GM12878 (cell line): Measurements from ENCODE around the gene TLX1. TPM values are rescaled to one million over a fixed set of nuclear protein-coding genes. Genes with fewer than 3 reads are reported as not detected.

ENCODE experiments used
- ATAC-seq: fragments of 200-7000 bp; cut with Tn5 transposase; 3 replicates; pipeline ENCODE4 v1.9.1; 2020; ENCODE audit warnings: mild to moderate bottlenecking, moderate library complexity
- BruUV-seq: library from RNA; stranded (reverse); fragments of 400-500 nt; replicated peaks from 2 replicates; lab custom pipeline; 2021; lab: Mats Ljungman, UMichigan
- CTCF ChIA-PET: fragments of 300-600 bp; sonication (Branson Sonifier 250); formaldehyde crosslinking; extraction: SDS; loops from one replicate; lab custom pipeline; 2021; ENCODE audit warnings: inconsistent platforms; lab: Yijun Ruan, JAX
- POLR2A ChIA-PET: fragments of 350-600 bp; formaldehyde crosslinking; extraction: SDS; loops from one replicate; lab custom pipeline; 2021; ENCODE audit warnings: inconsistent platforms; lab: Charles Lee
- RAD21 ChIA-PET: fragments of 300-600 bp; sonication (Branson Sonifier 250); formaldehyde crosslinking; loops from one replicate; lab custom pipeline; 2023; ENCODE audit warnings: antibody characterized with exemption; ENCODE audit not compliant: unreplicated experiment; lab: Charles Lee
- SMC1A ChIA-PET: fragments of 300-600 bp; sonication (Branson Sonifier 250); formaldehyde crosslinking; loops from one replicate; lab custom pipeline; 2023; ENCODE audit not compliant: unreplicated experiment, uncharacterized antibody; lab: Charles Lee
- DNase-seq: peaks from one replicate; pipeline ENCODE4 v3.0.0-alpha.2; 2011; ENCODE audit warnings: low read depth, low spot score
- FAIRE-seq: peaks from 3 replicates; lab custom pipeline; 2011; peaks lifted over from hg19 to GRCh38; lab: Jason Lieb, UNC
- H2AFZ ChIP-seq: 2 replicates; pipeline ENCODE4 v1.6.0; 2011; ENCODE audit warnings: low read depth, low read length, control low read depth; ENCODE audit not compliant: control insufficient read depth
- H3K27ac ChIP-seq: 2 replicates; pipeline ENCODE4 v1.5.1; 2011; ENCODE audit warnings: control low read depth; ENCODE audit not compliant: control insufficient read depth, insufficient read depth
- H3K27me3 ChIP-seq, 2 experiments: replicated peaks in 1 of 2; 2 replicates each; pipeline versions ENCODE4 v1.6.0 to v1.6.1; 2011; ENCODE audit warnings: low read length in 1 of 2; ENCODE audit not compliant: control insufficient read depth in 2 of 2, insufficient read depth in 2 of 2
- H3K36me3 ChIP-seq, 2 experiments: 2 replicates each; pipeline ENCODE4 v1.5.1; 2011; ENCODE audit warnings: low read length in 1 of 2; ENCODE audit not compliant: control insufficient read depth in 2 of 2, insufficient read depth in 2 of 2
- H3K4me1 ChIP-seq: 2 replicates; pipeline ENCODE4 v1.6.1; 2011; ENCODE audit warnings: mild to moderate bottlenecking, low read length, moderate library complexity, mixed read lengths; ENCODE audit not compliant: control insufficient read depth, insufficient read depth
- H3K4me2 ChIP-seq: 2 replicates; pipeline ENCODE4 v1.6.0; 2011; ENCODE audit warnings: control low read depth; ENCODE audit not compliant: control insufficient read depth, insufficient read depth
- H3K4me3 ChIP-seq: fragments of 200-600 bp; sonication (generic); 2 replicates; pipeline ENCODE4 v1.5.1; 2016
- H3K79me2 ChIP-seq: 2 replicates; pipeline ENCODE4 v1.6.0; 2011; ENCODE audit warnings: low read length; ENCODE audit not compliant: control insufficient read depth, insufficient read depth
- H3K9ac ChIP-seq: 2 replicates; pipeline ENCODE4 v1.8.0; 2011; ENCODE audit warnings: low read length, control low read depth, mixed read lengths; ENCODE audit not compliant: control insufficient read depth, insufficient read depth
- H3K9me3 ChIP-seq: replicated peaks from 3 replicates; pipeline ENCODE4 v1.5.1; 2011; ENCODE audit warnings: mild to moderate bottlenecking, low read length; ENCODE audit not compliant: control insufficient read depth, insufficient read depth
- H4K20me1 ChIP-seq: 2 replicates; pipeline ENCODE4 v1.6.0; 2011; ENCODE audit not compliant: control insufficient read depth, insufficient read depth
- CHD1 ChIP-seq: IDR thresholded peaks from 2 replicates; pipeline ENCODE4 v1.6.1; 2012; ENCODE audit warnings: low read depth, low read length, improper control_type of control experiment
- DPF2 ChIP-seq: fragments of 450-650 bp; IDR thresholded peaks from 2 replicates; pipeline ENCODE4 v1.6.1; 2017; ENCODE audit warnings: mild to moderate bottlenecking
- KLF5 ChIP-seq: fragments of 450-650 bp; IDR thresholded peaks from 2 replicates; pipeline ENCODE4 v1.6.1; 2014; ENCODE audit warnings: mild to moderate bottlenecking; ENCODE audit not compliant: partially characterized antibody
- TBL1XR1 ChIP-seq: IDR thresholded peaks from 2 replicates; pipeline ENCODE4 v1.6.1; 2012; ENCODE audit warnings: low read depth, low read length, improper control_type of control experiment
- ZSCAN29 ChIP-seq: fragments of 450-650 bp; IDR thresholded peaks from 2 replicates; pipeline ENCODE4 v1.6.1; 2017; ENCODE audit warnings: mild to moderate bottlenecking, moderate library complexity
- WGBS: methylation state at CpG from one replicate; pipeline ENCODE4 v1.1.6; 2016; ENCODE audit warnings: low lambda C conversion rate; ENCODE audit not compliant: insufficient replicate concordance, insufficient coverage; ENCODE audit errors: missing lambda C conversion rate; 5-methylcytosine and 5-hydroxymethylcytosine counted together
- in situ Hi-C: fragments of 300-500 bp; cut with MboI; formaldehyde crosslinking; loops from 9 replicates; pipeline ENCODE4 v1.14.3; 2018; ENCODE audit warnings: mixed read lengths
- intact Hi-C: fragments of 100-400 bp; cut with micrococcal nuclease; formaldehyde crosslinking; loops from one replicate; pipeline ENCODE4 v1.14.2; 2022; ENCODE audit not compliant: unreplicated experiment
- polyA plus RNA-seq, 11 experiments: library from polyadenylated mRNA; depleted of rRNA in 4 of 11; unstranded in 6 of 11; stranded (reverse) in 5 of 11; fragments of >200 nt; fragmentation: Nextera tagmentation in 4 of 11; fragmentation: Illumina TruSeq in 1 of 11; extraction: Ambion mirVana in 4 of 11; extraction: Trizol in 1 of 11; gene quantifications; 1 replicate in 1 of 11; 2 replicates in 10 of 11; pipeline versions ENCODE4 v1.2.1 to v1.2.3, GENCODE V29; 2011 to 2016; ENCODE audit warnings: inconsistent platforms in 2 of 11, missing spikeins in 2 of 11, low read depth in 1 of 11
- total RNA-seq, 4 experiments: library from RNA; depleted of rRNA in 3 of 4; stranded (reverse); fragments of >200 nt in 3 of 4; fragmentation: Illumina TruSeq in 1 of 4; extraction: Trizol in 1 of 4; gene quantifications; 2 replicates each; pipeline versions ENCODE4 v1.2.1 to v1.2.3, GENCODE V29; 2013 to 2021
- TF ChIP-seq, protein P1 (sequence below): fragments of 450-650 bp; IDR thresholded peaks from 2 replicates; pipeline ENCODE4 v1.6.1; 2017; ENCODE audit warnings: low read depth, mild to moderate bottlenecking, moderate library complexity
- TF ChIP-seq, protein P2 (sequence below): IDR thresholded peaks from 2 replicates; pipeline ENCODE4 v1.6.1; 2012; ENCODE audit warnings: low read depth, low read length, improper control_type of control experiment
- TF ChIP-seq, protein P3 (sequence below): IDR thresholded peaks from 2 replicates; pipeline ENCODE4 v1.6.1; 2012; ENCODE audit warnings: improper control_type of control experiment, low read depth, low read length; ENCODE audit not compliant: insufficient replicate concordance
- TF ChIP-seq, protein P4 (sequence below): fragments of 450-650 bp; IDR thresholded peaks from 2 replicates; pipeline ENCODE4 v1.6.1; 2017; ENCODE audit warnings: antibody characterized with exemption, mild to moderate bottlenecking, moderate library complexity

Gene TLX1
- total and polyA plus RNA-seq, 10 of the 15 experiments (the other 5 are each of a cell fraction or from before 2014, with no cell fraction given) = not detected

DNA sequence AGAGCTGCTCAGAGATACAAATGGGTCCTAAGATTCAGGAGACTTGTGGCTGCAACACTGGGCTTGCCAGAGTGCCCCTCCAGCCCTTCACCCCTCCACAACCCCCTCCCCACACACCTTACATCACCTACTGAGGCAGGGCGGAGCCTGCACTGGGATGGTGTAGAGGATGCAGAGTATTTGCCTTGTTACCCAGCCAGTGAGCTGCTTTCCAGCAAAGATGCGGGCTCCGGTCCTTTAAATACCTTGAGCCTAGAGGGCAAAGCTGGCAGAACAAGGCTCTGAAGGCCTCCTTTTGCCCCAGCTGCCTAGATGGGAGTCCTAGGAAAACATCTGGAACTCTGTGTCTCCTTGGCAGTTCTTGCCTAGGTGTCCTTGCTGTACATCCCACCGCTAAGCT lies 34.7 kb upstream of the TLX1 start:
- no peak for FAIRE-seq
- ATAC-seq = no peak

More for the DNA sequence above, 34.7 kb upstream of the TLX1 start:
- H3K4me3 ChIP-seq = no peak overlapping the region
- H2AFZ ChIP-seq = no peak overlapping the region
- H3K27me3 ChIP-seq = peaks cover 0 to 1% of the 10 kb centered on the region in 2 experiments; a peak in 2 of 4 replicates
- POLR2A ChIA-PET = interaction anchor here (1.0 kb wide), 1 partner anchor 38 kb away, joined by 4 read pairs; no protein-coding TSS in a partner anchor
- H3K79me2 ChIP-seq = no peaks in the 10 kb centered on the region
- BruUV-seq = no TSS peak
- TF ChIP-seq DPF2 (no peak), ZSCAN29 (no peak), TBL1XR1 (no peak), KLF5 (no peak), CHD1 (no peak)
- TF ChIP-seq, protein P1, sequence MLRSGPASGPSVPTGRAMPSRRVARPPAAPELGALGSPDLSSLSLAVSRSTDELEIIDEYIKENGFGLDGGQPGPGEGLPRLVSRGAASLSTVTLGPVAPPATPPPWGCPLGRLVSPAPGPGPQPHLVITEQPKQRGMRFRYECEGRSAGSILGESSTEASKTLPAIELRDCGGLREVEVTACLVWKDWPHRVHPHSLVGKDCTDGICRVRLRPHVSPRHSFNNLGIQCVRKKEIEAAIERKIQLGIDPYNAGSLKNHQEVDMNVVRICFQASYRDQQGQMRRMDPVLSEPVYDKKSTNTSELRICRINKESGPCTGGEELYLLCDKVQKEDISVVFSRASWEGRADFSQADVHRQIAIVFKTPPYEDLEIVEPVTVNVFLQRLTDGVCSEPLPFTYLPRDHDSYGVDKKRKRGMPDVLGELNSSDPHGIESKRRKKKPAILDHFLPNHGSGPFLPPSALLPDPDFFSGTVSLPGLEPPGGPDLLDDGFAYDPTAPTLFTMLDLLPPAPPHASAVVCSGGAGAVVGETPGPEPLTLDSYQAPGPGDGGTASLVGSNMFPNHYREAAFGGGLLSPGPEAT = no peak
- TF ChIP-seq, protein P2, sequence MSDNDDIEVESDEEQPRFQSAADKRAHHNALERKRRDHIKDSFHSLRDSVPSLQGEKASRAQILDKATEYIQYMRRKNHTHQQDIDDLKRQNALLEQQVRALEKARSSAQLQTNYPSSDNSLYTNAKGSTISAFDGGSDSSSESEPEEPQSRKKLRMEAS = no peak
- TF ChIP-seq, protein P3, sequence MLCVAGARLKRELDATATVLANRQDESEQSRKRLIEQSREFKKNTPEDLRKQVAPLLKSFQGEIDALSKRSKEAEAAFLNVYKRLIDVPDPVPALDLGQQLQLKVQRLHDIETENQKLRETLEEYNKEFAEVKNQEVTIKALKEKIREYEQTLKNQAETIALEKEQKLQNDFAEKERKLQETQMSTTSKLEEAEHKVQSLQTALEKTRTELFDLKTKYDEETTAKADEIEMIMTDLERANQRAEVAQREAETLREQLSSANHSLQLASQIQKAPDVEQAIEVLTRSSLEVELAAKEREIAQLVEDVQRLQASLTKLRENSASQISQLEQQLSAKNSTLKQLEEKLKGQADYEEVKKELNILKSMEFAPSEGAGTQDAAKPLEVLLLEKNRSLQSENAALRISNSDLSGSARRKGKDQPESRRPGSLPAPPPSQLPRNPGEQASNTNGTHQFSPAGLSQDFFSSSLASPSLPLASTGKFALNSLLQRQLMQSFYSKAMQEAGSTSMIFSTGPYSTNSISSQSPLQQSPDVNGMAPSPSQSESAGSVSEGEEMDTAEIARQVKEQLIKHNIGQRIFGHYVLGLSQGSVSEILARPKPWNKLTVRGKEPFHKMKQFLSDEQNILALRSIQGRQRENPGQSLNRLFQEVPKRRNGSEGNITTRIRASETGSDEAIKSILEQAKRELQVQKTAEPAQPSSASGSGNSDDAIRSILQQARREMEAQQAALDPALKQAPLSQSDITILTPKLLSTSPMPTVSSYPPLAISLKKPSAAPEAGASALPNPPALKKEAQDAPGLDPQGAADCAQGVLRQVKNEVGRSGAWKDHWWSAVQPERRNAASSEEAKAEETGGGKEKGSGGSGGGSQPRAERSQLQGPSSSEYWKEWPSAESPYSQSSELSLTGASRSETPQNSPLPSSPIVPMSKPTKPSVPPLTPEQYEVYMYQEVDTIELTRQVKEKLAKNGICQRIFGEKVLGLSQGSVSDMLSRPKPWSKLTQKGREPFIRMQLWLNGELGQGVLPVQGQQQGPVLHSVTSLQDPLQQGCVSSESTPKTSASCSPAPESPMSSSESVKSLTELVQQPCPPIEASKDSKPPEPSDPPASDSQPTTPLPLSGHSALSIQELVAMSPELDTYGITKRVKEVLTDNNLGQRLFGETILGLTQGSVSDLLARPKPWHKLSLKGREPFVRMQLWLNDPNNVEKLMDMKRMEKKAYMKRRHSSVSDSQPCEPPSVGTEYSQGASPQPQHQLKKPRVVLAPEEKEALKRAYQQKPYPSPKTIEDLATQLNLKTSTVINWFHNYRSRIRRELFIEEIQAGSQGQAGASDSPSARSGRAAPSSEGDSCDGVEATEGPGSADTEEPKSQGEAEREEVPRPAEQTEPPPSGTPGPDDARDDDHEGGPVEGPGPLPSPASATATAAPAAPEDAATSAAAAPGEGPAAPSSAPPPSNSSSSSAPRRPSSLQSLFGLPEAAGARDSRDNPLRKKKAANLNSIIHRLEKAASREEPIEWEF = no peak
- TF ChIP-seq, protein P4, sequence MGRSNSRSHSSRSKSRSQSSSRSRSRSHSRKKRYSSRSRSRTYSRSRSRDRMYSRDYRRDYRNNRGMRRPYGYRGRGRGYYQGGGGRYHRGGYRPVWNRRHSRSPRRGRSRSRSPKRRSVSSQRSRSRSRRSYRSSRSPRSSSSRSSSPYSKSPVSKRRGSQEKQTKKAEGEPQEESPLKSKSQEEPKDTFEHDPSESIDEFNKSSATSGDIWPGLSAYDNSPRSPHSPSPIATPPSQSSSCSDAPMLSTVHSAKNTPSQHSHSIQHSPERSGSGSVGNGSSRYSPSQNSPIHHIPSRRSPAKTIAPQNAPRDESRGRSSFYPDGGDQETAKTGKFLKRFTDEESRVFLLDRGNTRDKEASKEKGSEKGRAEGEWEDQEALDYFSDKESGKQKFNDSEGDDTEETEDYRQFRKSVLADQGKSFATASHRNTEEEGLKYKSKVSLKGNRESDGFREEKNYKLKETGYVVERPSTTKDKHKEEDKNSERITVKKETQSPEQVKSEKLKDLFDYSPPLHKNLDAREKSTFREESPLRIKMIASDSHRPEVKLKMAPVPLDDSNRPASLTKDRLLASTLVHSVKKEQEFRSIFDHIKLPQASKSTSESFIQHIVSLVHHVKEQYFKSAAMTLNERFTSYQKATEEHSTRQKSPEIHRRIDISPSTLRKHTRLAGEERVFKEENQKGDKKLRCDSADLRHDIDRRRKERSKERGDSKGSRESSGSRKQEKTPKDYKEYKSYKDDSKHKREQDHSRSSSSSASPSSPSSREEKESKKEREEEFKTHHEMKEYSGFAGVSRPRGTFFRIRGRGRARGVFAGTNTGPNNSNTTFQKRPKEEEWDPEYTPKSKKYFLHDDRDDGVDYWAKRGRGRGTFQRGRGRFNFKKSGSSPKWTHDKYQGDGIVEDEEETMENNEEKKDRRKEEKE = no peak
- TF ChIP-seq, all 136 proteins: peak for 0
- DNase-seq = no peak
- Histone ChIP-seq H3K4me2 (no peak overlapping the region), H3K9me3 (no peaks in the 10 kb centered on the region), H3K4me1 (no peaks in the 10 kb centered on the region), H3K36me3 (no peaks in the 10 kb centered on the region), H4K20me1 (no peaks in the 10 kb centered on the region), H3K9ac (no peak overlapping the region), H3K27ac (no peak overlapping the region)
- in situ Hi-C loops (loop anchor here (5.0 kb wide), 1 partner anchor 46 kb away; no protein-coding TSS in a partner anchor), intact Hi-C loops (no loop called here)
- RAD21 ChIA-PET = interaction anchor here (0.7 to 7.0 kb wide), 7 partner anchors 11 to 65 kb away, joined by 3 to 93 read pairs (median 3); no protein-coding TSS in a partner anchor
- WGBS = 46% methylated on average over 4 of the region's 4 CpGs
- CTCF ChIA-PET = interaction anchor here (0.8 to 13.8 kb wide), 26 partner anchors 9 to 176 kb away, joined by 3 to 231 read pairs (median 8); partner anchors contain the start of gene KAZALD1
- SMC1A ChIA-PET = interaction anchor here (1.2 to 7.6 kb wide), 10 partner anchors 11 to 475 kb away, joined by 3 to 72 read pairs (median 5); no protein-coding TSS in a partner anchor
